Activated gamma-delta T cell treated with anti-CD3 and anti-CD28 coated beads, Interleukin-2, amount 50 U/mL, for 16 hours (primary cell): Measurements from ENCODE around the gene CD209.
"Not testable (repeated sequence)": the region's sequence is repeated elsewhere in the genome, so short reads cannot be mapped to it uniquely, and the experiment has no call there.

Experiments used
- DNase-seq: peaks from one replicate; pipeline ENCODE4 v3.0.0-alpha.2; 2020; ENCODE audit warnings: low read depth

The CD209 gene

GRCh38 chr19:7746903-7747884 lies at the start of gene CD209:
TSS of gene CD209 (minus strand) at chr19:7747534. CDS start at chr19:7747511, 23 bp downstream.
- no peak for DNase-seq

GRCh38 chr19:7795555-7796161 lies 48.3 kb upstream of the CD209 start:
- DNase-seq: no peak

- DNase-seq: no peak
Observed at GRCh38 chr19:7793493-7793892, 46.2 kb upstream of the CD209 start.

GRCh38 chr19:7792701-7793100 lies 45.4 kb upstream of the CD209 start:
- not testable (repeated sequence) for DNase-seq

GRCh38 chr19:7792281-7792680 lies 44.9 kb upstream of the CD209 start:
- DNase-seq: no peak

GRCh38 chr19:7790416-7790815 lies 43.1 kb upstream of the CD209 start:
- no peak for DNase-seq

- no peak for DNase-seq
Observed at GRCh38 chr19:7789447-7789846, 42.1 kb upstream of the CD209 start.

- DNase-seq: no peak
Observed at GRCh38 chr19:7788933-7789323, 41.6 kb upstream of the CD209 start.

- DNase-seq: no peak
Observed at GRCh38 chr19:7788178-7788932, 41.0 kb upstream of the CD209 start.

GRCh38 chr19:7787602-7788177 lies 40.4 kb upstream of the CD209 start:
- no peak for DNase-seq

GRCh38 chr19:7787141-7787540 lies 39.8 kb upstream of the CD209 start:
- no peak for DNase-seq

GRCh38 chr19:7784856-7785255 lies 37.5 kb upstream of the CD209 start:
- no peak for DNase-seq

- DNase-seq: no peak
Observed at GRCh38 chr19:7783991-7784423, 36.7 kb upstream of the CD209 start.

- no peak for DNase-seq
Observed at GRCh38 chr19:7781157-7781556, 33.8 kb upstream of the CD209 start.

GRCh38 chr19:7779631-7780486 lies 32.5 kb upstream of the CD209 start:
- no peak for DNase-seq

GRCh38 chr19:7778081-7778480 lies 30.7 kb upstream of the CD209 start:
- no peak for DNase-seq

GRCh38 chr19:7775761-7776160 lies 28.4 kb upstream of the CD209 start:
- no peak for DNase-seq

- DNase-seq: no peak
Observed at GRCh38 chr19:7773841-7774240, 26.5 kb upstream of the CD209 start.

GRCh38 chr19:7772752-7773291 lies 25.5 kb upstream of the CD209 start:
- no peak for DNase-seq

GRCh38 chr19:7771072-7771471 lies 23.7 kb upstream of the CD209 start:
- DNase-seq: no peak

GRCh38 chr19:7769171-7769570 lies 21.8 kb upstream of the CD209 start:
- no peak for DNase-seq
